ENCODE data around the gene CEMP1.
"Not testable (repeated sequence)": the region's sequence is repeated elsewhere in the genome, so short reads cannot be mapped to it uniquely, and the experiment has no call there.

Gene CEMP1

GRCh38 chr16:2537451-2538379, 6.5 kb upstream of the CEMP1 start, which contains the start of gene PDPK1:
TSS of gene PDPK1 (plus strand) at chr16:2538021. CDS start at chr16:2538113, 92 bp downstream.
- in situ Hi-C loops (cut with MboI; ENCODE audit: low sequenced_read_pairs), result no loop called here

DNA sequence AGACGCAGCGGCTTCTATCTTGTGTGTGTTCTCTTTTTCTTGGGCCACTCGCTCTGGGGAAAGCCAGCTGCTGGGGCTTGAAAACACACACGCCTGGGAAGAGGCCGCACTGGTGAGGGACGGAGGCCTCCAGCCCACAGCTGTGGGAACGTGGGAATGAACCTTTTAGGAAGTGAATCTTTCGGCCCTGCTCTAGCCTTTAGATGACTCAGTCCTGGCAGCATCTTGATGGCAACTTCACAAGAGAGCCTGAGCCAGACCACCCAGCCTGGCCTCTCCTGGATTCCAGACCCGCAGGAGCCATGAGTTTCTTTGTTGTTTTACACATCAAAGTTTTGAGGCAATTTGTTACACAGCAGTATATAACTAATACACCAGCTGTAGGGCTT, 4.4 kb upstream of the CEMP1 start:
- in situ Hi-C loops (cut with MboI; ENCODE audit: low sequenced_read_pairs), result no loop called here

DNA sequence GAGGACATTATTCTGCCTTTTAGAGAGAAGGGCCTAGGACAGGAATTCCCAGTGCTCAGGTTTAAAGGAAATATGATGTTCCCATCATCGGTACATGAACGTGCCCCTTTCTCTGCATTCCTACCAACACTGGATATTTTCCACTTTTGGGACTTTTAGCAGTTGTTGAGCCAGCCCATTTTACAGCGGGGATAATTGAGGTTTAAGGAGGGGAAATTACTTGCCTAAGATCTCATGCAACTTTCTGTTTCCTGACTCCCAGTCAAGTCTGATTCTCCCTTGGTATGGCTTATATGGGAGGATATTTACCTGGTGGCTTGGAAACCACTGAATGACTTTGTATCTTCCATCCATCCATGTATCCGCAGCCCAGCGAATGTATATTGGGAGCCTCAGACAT, 3.1 kb upstream of the CEMP1 start:
- in situ Hi-C loops (cut with MboI; ENCODE audit: low sequenced_read_pairs), result not testable (repeated sequence)

GRCh38 chr16:2533912-2534311, 2.7 kb upstream of the CEMP1 start:
- in situ Hi-C loops (cut with MboI; ENCODE audit: low sequenced_read_pairs), result no loop called here

- in situ Hi-C loops (cut with MboI; ENCODE audit: low sequenced_read_pairs), result not testable (repeated sequence)
Observed at GRCh38 chr16:2533142-2533755, 2.0 kb upstream of the CEMP1 start.

- in situ Hi-C loops (cut with MboI; ENCODE audit: low sequenced_read_pairs), result no loop called here
Observed at GRCh38 chr16:2532494-2533141, 1.4 kb upstream of the CEMP1 start.

DNA sequence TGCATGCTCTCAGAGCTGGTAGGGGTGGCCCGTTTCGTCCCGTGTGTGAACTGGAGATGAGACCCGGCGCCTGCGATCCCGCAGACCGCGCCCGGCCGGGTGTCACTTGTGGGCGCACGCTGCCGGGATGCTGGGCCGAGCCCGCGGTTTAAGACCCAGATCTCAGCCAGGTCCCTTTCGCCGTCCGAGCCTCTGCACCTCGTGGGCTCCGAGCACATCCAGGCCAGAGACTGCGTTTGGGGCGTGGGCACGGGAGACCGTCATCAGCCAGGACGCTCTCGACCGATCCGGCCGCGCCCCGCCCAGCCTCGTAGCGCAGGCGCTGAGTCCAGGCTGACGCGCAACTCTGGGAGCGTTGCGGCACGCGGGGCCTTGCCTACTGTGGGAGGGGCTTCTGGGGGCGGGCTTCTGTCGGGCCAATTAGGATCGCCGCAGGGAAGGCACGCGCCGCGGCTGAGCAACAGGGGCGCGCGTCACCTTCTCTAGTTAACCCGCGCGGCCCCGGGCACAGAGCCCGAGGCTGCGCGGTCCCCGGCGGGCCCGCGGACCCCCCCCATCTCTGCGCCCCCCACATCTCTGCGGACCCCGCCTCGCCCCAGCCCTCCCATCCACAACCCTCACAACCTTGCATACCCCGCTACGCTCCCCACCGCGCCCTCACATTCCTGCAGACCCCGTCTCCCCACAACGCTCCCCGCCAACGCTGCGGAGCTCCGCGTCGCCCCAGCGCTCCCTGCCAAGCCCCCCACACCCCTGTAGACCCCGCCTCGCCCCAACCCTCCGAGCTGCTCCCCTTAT, 687 bp upstream of the CEMP1 start:
- in situ Hi-C loops (cut with MboI; ENCODE audit: low sequenced_read_pairs), result no loop called here

GRCh38 chr16:2530629-2531318, 434 bp downstream of the CEMP1 start:
- in situ Hi-C loops (cut with MboI; ENCODE audit: low sequenced_read_pairs), result no loop called here

DNA sequence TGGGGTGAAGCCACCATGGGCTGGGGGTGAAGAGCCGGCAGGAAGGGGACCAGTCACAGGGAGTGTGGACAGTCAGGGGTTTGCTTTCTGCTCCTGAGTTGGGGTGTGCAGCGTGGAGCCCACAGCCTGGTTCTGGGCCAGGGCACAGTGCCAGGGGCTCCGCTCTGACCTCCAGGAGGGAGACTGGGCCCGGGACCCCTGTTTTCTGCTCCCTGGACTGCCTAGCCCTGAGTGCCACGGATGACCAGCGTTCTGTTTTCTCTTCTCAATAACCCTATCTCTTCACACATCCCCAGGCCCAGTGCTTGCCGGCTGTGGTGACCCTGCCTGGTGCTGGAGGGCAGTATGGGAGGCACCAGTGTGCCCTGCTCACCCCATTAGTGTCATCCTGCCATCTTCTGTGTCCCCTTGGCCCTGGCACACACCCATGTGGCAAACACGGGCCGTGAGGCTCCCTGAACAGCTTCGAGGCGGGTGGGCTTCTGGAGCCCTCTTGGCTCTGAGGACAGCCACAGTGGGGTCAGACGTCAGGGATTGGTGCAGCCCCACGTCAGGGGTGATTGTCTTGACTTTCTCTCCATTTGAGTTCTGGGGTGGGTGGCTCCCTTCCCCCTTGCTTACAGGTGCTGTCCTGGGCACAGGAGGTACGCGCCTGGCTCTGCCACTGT, 1.1 kb downstream of the CEMP1 start:
- in situ Hi-C loops (cut with MboI; ENCODE audit: low sequenced_read_pairs), result no loop called here

DNA sequence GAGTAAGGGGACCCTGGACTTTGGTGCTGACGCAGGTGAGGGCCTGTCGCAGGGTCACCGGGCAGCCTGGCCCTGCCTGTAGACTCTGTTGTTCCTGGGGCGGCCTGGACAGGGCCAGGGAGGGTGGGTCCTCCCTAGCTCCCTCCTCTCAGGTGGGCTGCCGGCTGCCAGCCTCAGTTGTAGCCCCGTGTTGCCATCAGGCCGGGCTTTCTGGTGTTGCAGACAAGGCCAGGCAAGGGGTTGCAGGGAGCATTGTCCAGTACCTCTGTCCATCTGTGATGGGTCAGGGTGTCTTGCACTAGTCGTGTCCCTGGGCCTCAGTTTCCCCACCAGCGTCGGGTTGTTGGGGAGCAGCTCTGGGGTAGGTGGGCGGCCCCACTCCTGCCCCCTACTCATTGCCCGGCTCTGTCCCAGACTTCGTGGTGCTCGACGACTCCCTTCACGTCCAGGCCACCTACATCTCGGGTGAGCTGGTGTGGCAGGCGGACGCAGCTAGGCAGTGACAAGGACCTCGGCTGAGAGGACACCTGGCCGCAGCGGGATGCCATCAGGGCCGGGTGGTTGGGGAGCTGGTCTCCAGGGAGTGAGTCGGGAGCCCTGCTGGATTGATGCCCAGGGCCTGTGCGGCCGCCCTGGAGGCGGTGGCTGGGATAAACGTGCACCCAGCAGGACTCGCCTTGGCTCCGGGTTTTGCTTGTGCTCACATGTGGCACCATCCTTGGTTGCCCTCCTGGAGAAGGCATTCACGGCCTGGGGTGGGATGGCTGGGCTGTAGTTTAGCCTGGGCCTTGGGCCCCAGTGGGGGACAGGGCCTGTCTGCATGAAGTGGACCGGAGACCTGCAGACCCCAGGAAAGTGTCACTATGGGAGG, 1.9 kb downstream of the CEMP1 start:
- in situ Hi-C loops (cut with MboI; ENCODE audit: low sequenced_read_pairs), result no loop called here

GRCh38 chr16:2528161-2529060, 2.8 kb downstream of the CEMP1 start:
- in situ Hi-C loops (cut with MboI; ENCODE audit: low sequenced_read_pairs), result no loop called here

DNA sequence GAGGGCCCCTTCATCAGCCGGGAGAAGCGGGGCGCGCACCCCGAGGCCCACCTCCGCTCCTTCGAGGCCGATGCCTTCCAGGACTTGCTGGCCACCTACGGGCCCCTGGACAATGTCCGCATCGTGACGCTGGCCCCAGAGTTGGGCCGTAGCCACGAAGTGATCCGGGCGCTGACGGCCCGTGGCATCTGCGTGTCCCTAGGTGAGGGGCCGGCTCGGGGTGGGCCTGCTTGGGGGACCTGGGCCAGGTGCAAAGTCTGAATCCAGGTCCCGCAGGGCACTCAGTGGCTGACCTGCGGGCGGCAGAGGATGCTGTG, 3.5 kb downstream of the CEMP1 start:
- in situ Hi-C loops (cut with MboI; ENCODE audit: low sequenced_read_pairs), result no loop called here

GRCh38 chr16:2527071-2527783, 4.0 kb downstream of the CEMP1 start:
- in situ Hi-C loops (cut with MboI; ENCODE audit: low sequenced_read_pairs), result no loop called here

DNA sequence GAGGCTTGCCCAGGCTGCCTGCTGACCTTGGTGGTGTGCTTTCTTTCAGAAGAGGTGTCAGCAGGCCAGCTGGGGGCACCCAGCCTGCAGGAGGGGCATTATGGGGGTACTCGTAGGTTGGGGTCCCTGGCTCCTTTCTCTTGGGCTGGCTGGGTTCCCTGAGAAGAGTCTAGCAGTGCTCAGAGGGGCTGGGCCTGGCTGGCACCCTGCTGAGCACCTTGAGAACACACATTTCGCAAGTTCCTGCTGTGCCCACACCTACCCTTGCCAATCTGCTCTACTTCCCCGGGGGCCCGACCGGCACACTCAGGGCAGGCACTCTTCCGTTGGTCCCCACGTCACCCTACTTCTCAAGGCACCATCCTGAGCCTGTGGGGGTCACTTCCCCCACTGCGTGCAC, 5.1 kb downstream of the CEMP1 start:
- in situ Hi-C loops (cut with MboI; ENCODE audit: low sequenced_read_pairs), result no loop called here

DNA sequence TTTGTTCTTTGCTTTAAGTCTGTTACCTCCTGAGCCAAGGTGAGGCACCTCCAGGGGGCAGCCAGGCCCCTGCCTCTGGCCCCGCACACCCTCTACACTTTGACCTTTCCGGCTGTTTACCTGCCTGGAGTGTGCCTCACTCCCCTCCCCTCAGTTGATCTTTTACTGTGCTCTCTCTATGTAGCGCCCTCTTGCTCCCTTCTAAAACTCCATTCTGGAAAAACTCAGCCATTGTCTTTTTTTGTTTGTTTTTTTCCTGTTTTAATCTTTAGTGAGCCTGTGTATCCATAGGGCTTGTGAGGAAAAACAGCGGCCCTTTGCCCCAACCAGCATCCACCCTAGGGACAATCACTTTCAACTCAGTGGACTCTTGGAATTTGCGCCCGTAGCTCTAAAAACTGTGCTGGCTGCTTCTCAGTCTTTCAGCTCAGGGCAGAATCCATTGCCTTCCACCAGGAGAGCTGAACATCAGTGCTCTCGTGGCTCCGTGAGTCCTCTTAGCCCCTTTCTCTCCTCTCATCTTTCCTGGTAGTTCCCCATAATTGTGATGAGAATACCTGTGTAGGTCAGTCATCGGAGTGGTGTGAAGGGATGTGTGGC, 6.8 kb downstream of the CEMP1 start:
- in situ Hi-C loops (cut with MboI; ENCODE audit: low sequenced_read_pairs), result no loop called here

GRCh38 chr16:2523801-2524231, 7.4 kb downstream of the CEMP1 start:
- in situ Hi-C loops (cut with MboI; ENCODE audit: low sequenced_read_pairs), result no loop called here
